HEK293 (cell line): Measurements from ENCODE around the gene RMND5B.
A peak's percentile ranks its signal among the peaks of the same experiment; 100 is the strongest.

Experiments
- CTCF ChIA-PET: fragments of 350-600 bp; formaldehyde crosslinking; extraction: SDS; loops from one replicate; lab custom pipeline; 2021; ENCODE audit warnings: antibody characterized with exemption; lab: Yijun Ruan, JAX
- POLR2A ChIA-PET: fragments of 300-600 bp; formaldehyde crosslinking; extraction: SDS; loops from one replicate; lab custom pipeline; 2020; ENCODE audit warnings: antibody characterized with exemption, inconsistent platforms; lab: Yijun Ruan, JAX
- H3K27ac ChIP-seq: fragments of 200-500 bp; sonication (Bioruptor generic); 2 replicates; pipeline ENCODE4 v1.5.1; 2014; ENCODE audit warnings: low read depth, low read length, control low read depth, inconsistent platforms; ENCODE audit errors: extremely low read depth
- H3K36me3 ChIP-seq, 2 experiments: fragments of 200-500 bp in 1 of 2; sonication (Bioruptor generic) in 1 of 2; 1 replicate in 1 of 2; 2 replicates in 1 of 2; pipeline ENCODE4 v1.5.1; 2014 to 2017; ENCODE audit warnings: inconsistent platforms in 2 of 2, low read length in 2 of 2; ENCODE audit not compliant: control insufficient read depth in 2 of 2, insufficient read depth in 1 of 2
- H3K4me1 ChIP-seq: fragments of 200-500 bp; sonication (Bioruptor generic); 2 replicates; pipeline ENCODE4 v1.5.1; 2014; ENCODE audit warnings: mild to moderate bottlenecking, low read length, inconsistent platforms; ENCODE audit not compliant: control insufficient read depth, insufficient read depth
- H3K4me3 ChIP-seq: 2 replicates; pipeline ENCODE4 v1.5.1; 2011; ENCODE audit warnings: low read depth, mild to moderate bottlenecking, control low read depth, low read length, moderate library complexity
- H3K9me3 ChIP-seq: fragments of 200-500 bp; sonication (Bioruptor generic); 2 replicates; pipeline ENCODE4 v1.5.1; 2014; ENCODE audit warnings: low read depth, low read length, inconsistent platforms; ENCODE audit not compliant: control insufficient read depth, insufficient read depth
- FEZF1 ChIP-seq: fragments of 450-650 bp; formaldehyde crosslinking; IDR thresholded peaks from 2 replicates; pipeline ENCODE4 v1.5.1; 2016; ENCODE audit warnings: missing biosample characterization, missing genetic modification characterization
- GFI1B ChIP-seq: fragments of 450-650 bp; formaldehyde crosslinking; IDR thresholded peaks from 2 replicates; pipeline ENCODE4 v1.5.1; 2016; ENCODE audit warnings: missing biosample characterization, missing genetic modification characterization
- HOXD13 ChIP-seq: sonication (generic); formaldehyde crosslinking; IDR thresholded peaks from 2 replicates; pipeline ENCODE4 v1.8.0; 2022; ENCODE audit warnings: missing genetic modification reagents, borderline replicate concordance
- IKZF3 ChIP-seq: fragments of 450-650 bp; IDR thresholded peaks from 2 replicates; pipeline ENCODE4 v1.5.0; 2018; ENCODE audit warnings: missing biosample characterization, mild to moderate bottlenecking, missing genetic modification characterization, moderate library complexity
- KLF1 ChIP-seq: fragments of 450-650 bp; formaldehyde crosslinking; IDR thresholded peaks from 2 replicates; pipeline ENCODE4 v1.5.1; 2016; ENCODE audit warnings: missing biosample characterization, missing genetic modification characterization
- MEIS1 ChIP-seq: sonication (generic); formaldehyde crosslinking; IDR thresholded peaks from 2 replicates; pipeline ENCODE4 v1.8.1; 2022; ENCODE audit warnings: missing genetic modification reagents, mild to moderate bottlenecking, borderline replicate concordance
- MZF1 ChIP-seq: fragments of 450-650 bp; formaldehyde crosslinking; IDR thresholded peaks from 2 replicates; pipeline ENCODE4 v1.5.1; 2017; ENCODE audit warnings: missing biosample characterization, missing genetic modification characterization, borderline replicate concordance
- ZBTB7A ChIP-seq: fragments of 450-650 bp; formaldehyde crosslinking; IDR thresholded peaks from 2 replicates; pipeline ENCODE4 v1.5.1; 2016; ENCODE audit warnings: low read depth, missing biosample characterization, missing genetic modification characterization
- ZBTB8A ChIP-seq: fragments of 450-650 bp; formaldehyde crosslinking; IDR thresholded peaks from 2 replicates; pipeline ENCODE4 v1.5.1; 2016; ENCODE audit warnings: missing biosample characterization, missing genetic modification characterization
- ZEB2 ChIP-seq: fragments of 450-650 bp; formaldehyde crosslinking; IDR thresholded peaks from 2 replicates; pipeline ENCODE4 v1.5.1; 2016; ENCODE audit warnings: missing biosample characterization, missing genetic modification characterization
- ZFHX2 ChIP-seq: fragments of 450-650 bp; formaldehyde crosslinking; conservative IDR thresholded peaks from 2 replicates; pipeline ENCODE4 v1.5.1; 2016; ENCODE audit warnings: missing biosample characterization, missing genetic modification characterization
- ZFP69B ChIP-seq: fragments of 450-650 bp; formaldehyde crosslinking; IDR thresholded peaks from 2 replicates; pipeline ENCODE4 v1.5.1; 2016; ENCODE audit warnings: missing biosample characterization, missing genetic modification characterization
- ZNF112 ChIP-seq: fragments of 450-650 bp; formaldehyde crosslinking; IDR thresholded peaks from 2 replicates; pipeline ENCODE4 v1.5.0; 2017; ENCODE audit warnings: missing biosample characterization, missing genetic modification characterization
- ZNF132 ChIP-seq: fragments of 450-650 bp; formaldehyde crosslinking; IDR thresholded peaks from 2 replicates; pipeline ENCODE4 v1.5.1; 2017; ENCODE audit warnings: missing biosample characterization, missing genetic modification characterization, borderline replicate concordance
- ZNF214 ChIP-seq: fragments of 450-650 bp; formaldehyde crosslinking; IDR thresholded peaks from 2 replicates; pipeline ENCODE4 v1.5.1; 2017; ENCODE audit warnings: missing biosample characterization, mild to moderate bottlenecking, missing genetic modification characterization, borderline replicate concordance
- ZNF221 ChIP-seq: fragments of 450-650 bp; formaldehyde crosslinking; IDR thresholded peaks from 2 replicates; pipeline ENCODE4 v1.5.1; 2017; ENCODE audit warnings: missing biosample characterization, missing genetic modification characterization, borderline replicate concordance
- ZNF324 ChIP-seq: fragments of 450-650 bp; formaldehyde crosslinking; IDR thresholded peaks from 2 replicates; pipeline ENCODE4 v1.5.1; 2016; ENCODE audit warnings: missing biosample characterization, missing genetic modification characterization
- ZNF335 ChIP-seq: fragments of 450-650 bp; formaldehyde crosslinking; conservative IDR thresholded peaks from 2 replicates; pipeline ENCODE4 v1.5.1; 2016; ENCODE audit warnings: missing biosample characterization, missing genetic modification characterization
- ZNF426 ChIP-seq: fragments of 450-650 bp; formaldehyde crosslinking; IDR thresholded peaks from 2 replicates; pipeline ENCODE4 v1.5.1; 2017; ENCODE audit warnings: missing biosample characterization, missing genetic modification characterization, mild to moderate bottlenecking, inconsistent platforms, moderate library complexity
- ZNF558 ChIP-seq: fragments of 450-650 bp; formaldehyde crosslinking; IDR thresholded peaks from 2 replicates; pipeline ENCODE4 v1.5.1; 2016; ENCODE audit warnings: missing biosample characterization, missing genetic modification characterization
- ZNF585B ChIP-seq: fragments of 450-650 bp; formaldehyde crosslinking; IDR thresholded peaks from 2 replicates; pipeline ENCODE4 v1.5.1; 2016; ENCODE audit warnings: missing biosample characterization, missing genetic modification characterization
- ZSCAN16 ChIP-seq: fragments of 450-650 bp; formaldehyde crosslinking; IDR thresholded peaks from 2 replicates; pipeline ENCODE4 v1.5.1; 2016; ENCODE audit warnings: missing biosample characterization, missing genetic modification characterization
- TF ChIP-seq, protein P1 (sequence below): fragments of 450-650 bp; formaldehyde crosslinking; IDR thresholded peaks from 2 replicates; pipeline ENCODE4 v1.5.1; 2016; ENCODE audit warnings: missing biosample characterization, missing genetic modification characterization
- TF ChIP-seq, protein P2 (sequence below): fragments of 450-650 bp; formaldehyde crosslinking; IDR thresholded peaks from 2 replicates; pipeline ENCODE4 v1.5.1; 2016; ENCODE audit warnings: missing biosample characterization, missing genetic modification characterization
- TF ChIP-seq, protein P3 (sequence below): fragments of 450-650 bp; formaldehyde crosslinking; IDR thresholded peaks from 2 replicates; pipeline ENCODE4 v1.5.1; 2017; ENCODE audit warnings: missing biosample characterization, missing genetic modification characterization
- TF ChIP-seq, protein P4 (sequence below): fragments of 450-650 bp; formaldehyde crosslinking; IDR thresholded peaks from 2 replicates; pipeline ENCODE4 v1.5.1; 2016; ENCODE audit warnings: missing biosample characterization, missing genetic modification characterization
- TF ChIP-seq, protein P5 (sequence below): fragments of 450-650 bp; formaldehyde crosslinking; IDR thresholded peaks from 2 replicates; pipeline ENCODE4 v1.5.1; 2016; ENCODE audit warnings: missing biosample characterization, missing genetic modification characterization

The RMND5B gene

DNA sequence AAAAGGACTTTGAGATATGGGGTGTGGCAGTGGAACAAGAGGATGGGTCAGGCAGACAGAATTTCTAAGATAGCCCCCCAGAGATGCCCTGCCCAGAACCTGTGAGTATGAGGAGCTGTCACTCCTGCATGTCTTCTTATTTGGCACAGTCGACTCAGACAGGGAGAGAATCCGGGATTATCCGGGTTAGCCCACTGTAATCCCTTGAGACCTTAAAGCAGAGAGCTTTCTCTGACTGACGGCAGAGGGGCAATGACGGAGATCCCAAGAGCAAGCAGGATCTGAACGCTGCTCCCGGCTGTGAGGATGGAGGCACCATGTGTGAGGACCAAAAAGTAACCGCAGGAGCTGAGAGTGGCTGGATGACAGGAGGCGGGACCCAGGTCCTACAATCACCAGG, 31.7 kb downstream of the RMND5B start:
- Histone ChIP-seq H3K27ac (no peak overlapping the region), H3K36me3 (no peaks in the 10 kb centered on the region), H3K4me1 (no peaks in the 10 kb centered on the region), H3K9me3 (no peaks in the 10 kb centered on the region), H3K4me3 (no peak overlapping the region)
- POLR2A ChIA-PET = interaction anchor here (0.8 kb wide), 1 partner anchor 42 kb away, joined by 4 read pairs; the partner anchor contains the start of gene HNRNPAB
- no peak for TF ChIP-seq IKZF3 (tag by site-specific recombination)
- TF ChIP-seq ZNF585B (tag by site-specific recombination) = no peak
- no peak for TF ChIP-seq ZNF132
- TF ChIP-seq ZEB2 (tag by site-specific recombination) = no peak
- TF ChIP-seq, protein P1, sequence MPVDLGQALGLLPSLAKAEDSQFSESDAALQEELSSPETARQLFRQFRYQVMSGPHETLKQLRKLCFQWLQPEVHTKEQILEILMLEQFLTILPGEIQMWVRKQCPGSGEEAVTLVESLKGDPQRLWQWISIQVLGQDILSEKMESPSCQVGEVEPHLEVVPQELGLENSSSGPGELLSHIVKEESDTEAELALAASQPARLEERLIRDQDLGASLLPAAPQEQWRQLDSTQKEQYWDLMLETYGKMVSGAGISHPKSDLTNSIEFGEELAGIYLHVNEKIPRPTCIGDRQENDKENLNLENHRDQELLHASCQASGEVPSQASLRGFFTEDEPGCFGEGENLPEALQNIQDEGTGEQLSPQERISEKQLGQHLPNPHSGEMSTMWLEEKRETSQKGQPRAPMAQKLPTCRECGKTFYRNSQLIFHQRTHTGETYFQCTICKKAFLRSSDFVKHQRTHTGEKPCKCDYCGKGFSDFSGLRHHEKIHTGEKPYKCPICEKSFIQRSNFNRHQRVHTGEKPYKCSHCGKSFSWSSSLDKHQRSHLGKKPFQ (tag by site-specific recombination) = no peak
- TF ChIP-seq ZNF221 (tag by site-specific recombination) = no peak
- TF ChIP-seq FEZF1 (tag by site-specific recombination) = no peak
- TF ChIP-seq MEIS1 = no peak
- TF ChIP-seq HOXD13 (CRISPR knock-in tag) = no peak
- no peak for TF ChIP-seq GFI1B (tag by site-specific recombination)
- no peak for TF ChIP-seq ZNF558
- TF ChIP-seq, protein P2, sequence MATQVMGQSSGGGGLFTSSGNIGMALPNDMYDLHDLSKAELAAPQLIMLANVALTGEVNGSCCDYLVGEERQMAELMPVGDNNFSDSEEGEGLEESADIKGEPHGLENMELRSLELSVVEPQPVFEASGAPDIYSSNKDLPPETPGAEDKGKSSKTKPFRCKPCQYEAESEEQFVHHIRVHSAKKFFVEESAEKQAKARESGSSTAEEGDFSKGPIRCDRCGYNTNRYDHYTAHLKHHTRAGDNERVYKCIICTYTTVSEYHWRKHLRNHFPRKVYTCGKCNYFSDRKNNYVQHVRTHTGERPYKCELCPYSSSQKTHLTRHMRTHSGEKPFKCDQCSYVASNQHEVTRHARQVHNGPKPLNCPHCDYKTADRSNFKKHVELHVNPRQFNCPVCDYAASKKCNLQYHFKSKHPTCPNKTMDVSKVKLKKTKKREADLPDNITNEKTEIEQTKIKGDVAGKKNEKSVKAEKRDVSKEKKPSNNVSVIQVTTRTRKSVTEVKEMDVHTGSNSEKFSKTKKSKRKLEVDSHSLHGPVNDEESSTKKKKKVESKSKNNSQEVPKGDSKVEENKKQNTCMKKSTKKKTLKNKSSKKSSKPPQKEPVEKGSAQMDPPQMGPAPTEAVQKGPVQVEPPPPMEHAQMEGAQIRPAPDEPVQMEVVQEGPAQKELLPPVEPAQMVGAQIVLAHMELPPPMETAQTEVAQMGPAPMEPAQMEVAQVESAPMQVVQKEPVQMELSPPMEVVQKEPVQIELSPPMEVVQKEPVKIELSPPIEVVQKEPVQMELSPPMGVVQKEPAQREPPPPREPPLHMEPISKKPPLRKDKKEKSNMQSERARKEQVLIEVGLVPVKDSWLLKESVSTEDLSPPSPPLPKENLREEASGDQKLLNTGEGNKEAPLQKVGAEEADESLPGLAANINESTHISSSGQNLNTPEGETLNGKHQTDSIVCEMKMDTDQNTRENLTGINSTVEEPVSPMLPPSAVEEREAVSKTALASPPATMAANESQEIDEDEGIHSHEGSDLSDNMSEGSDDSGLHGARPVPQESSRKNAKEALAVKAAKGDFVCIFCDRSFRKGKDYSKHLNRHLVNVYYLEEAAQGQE = no peak
- TF ChIP-seq ZNF324 = no peak
- no peak for TF ChIP-seq ZBTB7A (tag by site-specific recombination)
- CTCF ChIA-PET = interaction anchor here (0.6 to 3.9 kb wide), 6 partner anchors 13 to 161 kb away, joined by 3 to 39 read pairs (median 5); no protein-coding TSS in a partner anchor

DNA sequence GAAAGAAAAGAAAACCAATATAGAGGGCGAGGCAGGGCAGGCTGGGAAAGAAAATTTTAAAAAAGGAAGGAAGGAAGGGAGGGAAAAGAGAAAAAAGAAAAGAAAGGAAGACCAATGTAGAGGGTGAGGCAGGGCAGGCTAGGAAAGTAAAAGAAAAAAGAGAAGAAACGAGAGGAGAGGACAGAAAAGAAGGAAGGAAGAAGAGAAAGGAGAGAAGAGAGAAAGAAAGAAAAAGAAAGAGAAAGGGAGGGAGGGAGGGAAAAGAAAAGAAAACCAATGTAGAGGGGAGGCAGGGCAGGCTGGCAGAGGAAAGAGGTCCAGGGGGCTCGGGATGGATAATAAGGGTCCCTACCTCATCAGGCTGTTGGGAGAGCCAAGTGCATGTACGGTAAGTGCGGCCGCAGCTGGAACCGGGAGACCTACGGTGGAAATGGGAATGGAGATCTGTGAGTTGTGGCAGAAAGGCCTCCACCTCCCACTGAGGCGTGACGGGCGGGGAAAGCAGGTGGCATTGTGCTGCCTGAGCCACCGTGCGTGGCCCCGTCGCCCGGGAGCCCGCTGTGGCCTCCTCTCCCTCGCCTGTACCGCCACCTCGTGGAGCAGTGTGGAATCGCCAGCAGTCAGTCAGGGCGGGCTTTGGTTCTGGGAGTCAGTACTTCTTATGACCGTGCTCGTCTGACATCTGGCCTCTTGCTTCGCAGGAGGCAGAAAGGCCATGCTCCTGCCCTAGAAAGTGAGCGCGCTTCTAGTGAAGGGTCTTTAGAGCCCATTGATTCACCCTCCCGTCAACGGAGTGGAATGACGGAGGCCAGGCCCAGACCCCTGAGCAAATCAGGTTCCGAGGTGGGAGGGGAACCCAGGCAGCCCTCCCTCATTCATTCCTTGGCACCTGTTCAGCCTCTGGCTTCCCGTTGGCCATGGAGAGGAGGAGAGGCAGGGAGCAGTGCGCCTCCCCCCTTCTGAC, 33.2 kb downstream of the RMND5B start:
- Histone ChIP-seq H3K9me3 (no peaks in the 10 kb centered on the region), H3K4me1 (no peaks in the 10 kb centered on the region), H3K4me3 (peak overlapping the region; percentile 10; the same call in 1 of the 2 replicates), H3K36me3 (no peaks in the 10 kb centered on the region), H3K27ac (no peak overlapping the region)
- ChIA-PET POLR2A (no interaction called here), CTCF (interaction anchor here (2.6 to 3.9 kb wide), 2 partner anchors 15 to 88 kb away, joined by 10 to 39 read pairs; no protein-coding TSS in a partner anchor)
- TF ChIP-seq, protein P3, sequence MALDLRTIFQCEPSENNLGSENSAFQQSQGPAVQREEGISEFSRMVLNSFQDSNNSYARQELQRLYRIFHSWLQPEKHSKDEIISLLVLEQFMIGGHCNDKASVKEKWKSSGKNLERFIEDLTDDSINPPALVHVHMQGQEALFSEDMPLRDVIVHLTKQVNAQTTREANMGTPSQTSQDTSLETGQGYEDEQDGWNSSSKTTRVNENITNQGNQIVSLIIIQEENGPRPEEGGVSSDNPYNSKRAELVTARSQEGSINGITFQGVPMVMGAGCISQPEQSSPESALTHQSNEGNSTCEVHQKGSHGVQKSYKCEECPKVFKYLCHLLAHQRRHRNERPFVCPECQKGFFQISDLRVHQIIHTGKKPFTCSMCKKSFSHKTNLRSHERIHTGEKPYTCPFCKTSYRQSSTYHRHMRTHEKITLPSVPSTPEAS = no peak
- TF ChIP-seq KLF1 (tag by site-specific recombination) (peak; percentile 38; the same call in 1 of the 2 replicates), ZBTB8A (tag by site-specific recombination) (peak; percentile 91), ZNF335 (peak; percentile 75), ZSCAN16 (tag by site-specific recombination) (no peak), ZNF214 (no peak), MZF1 (tag by site-specific recombination) (no peak), ZNF426 (tag by site-specific recombination) (no peak), ZFHX2 (tag by site-specific recombination) (peak; percentile 40), ZFP69B (tag by site-specific recombination) (peak; percentile 63), ZNF112 (tag by site-specific recombination) (no peak)
- TF ChIP-seq, protein P4, sequence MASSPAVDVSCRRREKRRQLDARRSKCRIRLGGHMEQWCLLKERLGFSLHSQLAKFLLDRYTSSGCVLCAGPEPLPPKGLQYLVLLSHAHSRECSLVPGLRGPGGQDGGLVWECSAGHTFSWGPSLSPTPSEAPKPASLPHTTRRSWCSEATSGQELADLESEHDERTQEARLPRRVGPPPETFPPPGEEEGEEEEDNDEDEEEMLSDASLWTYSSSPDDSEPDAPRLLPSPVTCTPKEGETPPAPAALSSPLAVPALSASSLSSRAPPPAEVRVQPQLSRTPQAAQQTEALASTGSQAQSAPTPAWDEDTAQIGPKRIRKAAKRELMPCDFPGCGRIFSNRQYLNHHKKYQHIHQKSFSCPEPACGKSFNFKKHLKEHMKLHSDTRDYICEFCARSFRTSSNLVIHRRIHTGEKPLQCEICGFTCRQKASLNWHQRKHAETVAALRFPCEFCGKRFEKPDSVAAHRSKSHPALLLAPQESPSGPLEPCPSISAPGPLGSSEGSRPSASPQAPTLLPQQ (tag by site-specific recombination) = peak; percentile 70
- TF ChIP-seq, protein P5, sequence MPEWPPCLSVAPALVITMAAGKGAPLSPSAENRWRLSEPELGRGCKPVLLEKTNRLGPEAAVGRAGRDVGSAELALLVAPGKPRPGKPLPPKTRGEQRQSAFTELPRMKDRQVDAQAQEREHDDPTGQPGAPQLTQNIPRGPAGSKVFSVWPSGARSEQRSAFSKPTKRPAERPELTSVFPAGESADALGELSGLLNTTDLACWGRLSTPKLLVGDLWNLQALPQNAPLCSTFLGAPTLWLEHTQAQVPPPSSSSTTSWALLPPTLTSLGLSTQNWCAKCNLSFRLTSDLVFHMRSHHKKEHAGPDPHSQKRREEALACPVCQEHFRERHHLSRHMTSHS = no peak
